Measurements from ENCODE around the gene FGF3. TPM values are rescaled to one million over a fixed set of nuclear protein-coding genes. Genes with fewer than 3 reads are reported as not detected.

The FGF3 gene
- total RNA-seq, 4 donors from 2014 or later: not detected

GRCh38 chr11:69828276-69828970, 9.2 kb upstream of the FGF3 start:
- Histone ChIP-seq H3K4me3 (no peak overlapping the region), H3K27me3 (peaks cover 0 to 55% (median 0%) of the 10 kb centered on the region in 4 donors), H3K4me1 (no peaks in the 10 kb centered on the region), H3K9me3 (peaks cover 0 to 11% (median 10%) of the 10 kb centered on the region in 4 donors), H3K27ac (replicated peaks in 1 of 4) (no peak overlapping the region), H3K36me3 (no peaks in the 10 kb centered on the region)
- intact Hi-C loops (cut with DNase I): no loop called here
- DNase-seq (ENCODE audit: extremely low spot score): no peak
- TF ChIP-seq POLR2A (IDR thresholded peaks at IDR 0.05; ENCODE audit: low read depth): no peak
- WGBS: 84% methylated on average over 12 of the region's 12 CpGs

- intact Hi-C loops (cut with DNase I): no loop called here
- TF ChIP-seq POLR2AphosphoS5 (IDR thresholded peaks at IDR 0.05) (no peak), POLR2A (IDR thresholded peaks at IDR 0.05; ENCODE audit: low read depth) (no peak), EP300 (IDR thresholded peaks at IDR 0.05) (no peak)
- TF ChIP-seq, protein P1, sequence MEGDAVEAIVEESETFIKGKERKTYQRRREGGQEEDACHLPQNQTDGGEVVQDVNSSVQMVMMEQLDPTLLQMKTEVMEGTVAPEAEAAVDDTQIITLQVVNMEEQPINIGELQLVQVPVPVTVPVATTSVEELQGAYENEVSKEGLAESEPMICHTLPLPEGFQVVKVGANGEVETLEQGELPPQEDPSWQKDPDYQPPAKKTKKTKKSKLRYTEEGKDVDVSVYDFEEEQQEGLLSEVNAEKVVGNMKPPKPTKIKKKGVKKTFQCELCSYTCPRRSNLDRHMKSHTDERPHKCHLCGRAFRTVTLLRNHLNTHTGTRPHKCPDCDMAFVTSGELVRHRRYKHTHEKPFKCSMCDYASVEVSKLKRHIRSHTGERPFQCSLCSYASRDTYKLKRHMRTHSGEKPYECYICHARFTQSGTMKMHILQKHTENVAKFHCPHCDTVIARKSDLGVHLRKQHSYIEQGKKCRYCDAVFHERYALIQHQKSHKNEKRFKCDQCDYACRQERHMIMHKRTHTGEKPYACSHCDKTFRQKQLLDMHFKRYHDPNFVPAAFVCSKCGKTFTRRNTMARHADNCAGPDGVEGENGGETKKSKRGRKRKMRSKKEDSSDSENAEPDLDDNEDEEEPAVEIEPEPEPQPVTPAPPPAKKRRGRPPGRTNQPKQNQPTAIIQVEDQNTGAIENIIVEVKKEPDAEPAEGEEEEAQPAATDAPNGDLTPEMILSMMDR (IDR thresholded peaks at IDR 0.05): no peak
- no peak for DNase-seq (ENCODE audit: extremely low spot score)
- WGBS: 93% methylated on average over 10 of the region's 10 CpGs
- peaks cover 0 to 61% (median 0%) of the 10 kb centered on the region in 4 donors for H3K27me3 ChIP-seq
- no peak overlapping the region for H3K4me3 ChIP-seq
- no peak overlapping the region for H3K27ac ChIP-seq (replicated peaks in 1 of 4)
- H3K4me1 ChIP-seq: no peaks in the 10 kb centered on the region
- H3K36me3 ChIP-seq: no peaks in the 10 kb centered on the region
- peaks cover 0 to 11% (median 10%) of the 10 kb centered on the region in 4 donors for H3K9me3 ChIP-seq
Measured at GRCh38 chr11:69826773-69827172, 7.6 kb upstream of the FGF3 start.

DNA sequence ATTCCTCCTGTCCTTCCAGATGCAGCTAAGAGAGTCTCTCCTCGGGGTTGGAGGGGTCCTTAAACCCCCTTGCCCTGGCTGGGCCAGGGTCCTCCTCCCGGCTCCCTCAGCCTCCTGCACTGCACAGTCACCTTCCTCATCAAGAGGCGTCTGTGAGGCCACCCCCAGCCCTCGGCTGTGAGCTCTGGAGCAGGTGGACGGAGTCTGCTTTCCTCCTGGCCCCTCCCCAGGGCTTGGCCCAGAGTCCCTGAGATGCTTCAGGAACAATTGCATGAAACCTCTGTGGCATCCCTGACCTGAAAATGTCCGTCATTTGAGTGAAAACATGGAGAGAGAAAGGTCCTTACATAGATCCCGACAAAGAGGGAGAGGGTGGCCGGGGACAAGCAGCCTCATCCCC, 6.7 kb upstream of the FGF3 start:
- intact Hi-C loops (cut with DNase I): no loop called here
- DNase-seq (ENCODE audit: extremely low spot score): no peak
- Histone ChIP-seq H3K27ac (replicated peaks in 1 of 4) (no peak overlapping the region), H3K9me3 (peaks cover 0 to 11% (median 10%) of the 10 kb centered on the region in 4 donors), H3K4me3 (no peak overlapping the region), H3K4me1 (no peaks in the 10 kb centered on the region), H3K36me3 (no peaks in the 10 kb centered on the region), H3K27me3 (peaks cover 0 to 61% (median 0%) of the 10 kb centered on the region in 4 donors)
- TF ChIP-seq POLR2A (IDR thresholded peaks at IDR 0.05; ENCODE audit: low read depth) (no peak), EP300 (IDR thresholded peaks at IDR 0.05) (no peak), POLR2AphosphoS5 (IDR thresholded peaks at IDR 0.05) (no peak)
- TF ChIP-seq, protein P1 (IDR thresholded peaks at IDR 0.05): no peak
- WGBS: 74% methylated on average over 6 of the region's 8 CpGs

- Histone ChIP-seq H3K4me3 (no peak overlapping the region), H3K27me3 (peaks cover 0 to 63% (median 5%) of the 10 kb centered on the region in 4 donors), H3K27ac (replicated peaks in 1 of 4) (no peak overlapping the region), H3K36me3 (no peaks in the 10 kb centered on the region), H3K9me3 (peaks cover 0 to 11% (median 10%) of the 10 kb centered on the region in 4 donors), H3K4me1 (no peaks in the 10 kb centered on the region)
- intact Hi-C loops (cut with DNase I): no loop called here
- 73% methylated on average over 5 of the region's 20 CpGs for WGBS
- DNase-seq (ENCODE audit: extremely low spot score): no peak
- TF ChIP-seq POLR2A (IDR thresholded peaks at IDR 0.05; ENCODE audit: low read depth): no peak
- TF ChIP-seq POLR2AphosphoS5 (IDR thresholded peaks at IDR 0.05): no peak
- TF ChIP-seq, protein P1 (IDR thresholded peaks at IDR 0.05): no peak
- TF ChIP-seq EP300 (IDR thresholded peaks at IDR 0.05): no peak
Measured at GRCh38 chr11:69825037-69825834, 6.0 kb upstream of the FGF3 start.

- DNase-seq (ENCODE audit: extremely low spot score): no peak
- 65% methylated on average over 4 of the region's 6 CpGs for WGBS
- peaks cover 0 to 5% (median 0%) of the 10 kb centered on the region in 4 donors for H3K4me1 ChIP-seq
Measured at GRCh38 chr11:69823641-69824265, 4.5 kb upstream of the FGF3 start.

More at GRCh38 chr11:69823641-69824265, 4.5 kb upstream of the FGF3 start:
- peaks cover 0 to 11% (median 10%) of the 10 kb centered on the region in 4 donors for H3K9me3 ChIP-seq
- TF ChIP-seq, protein P1 (IDR thresholded peaks at IDR 0.05): no peak
- TF ChIP-seq POLR2A (IDR thresholded peaks at IDR 0.05; ENCODE audit: low read depth) (no peak), EP300 (IDR thresholded peaks at IDR 0.05) (no peak), POLR2AphosphoS5 (IDR thresholded peaks at IDR 0.05) (no peak)
- H3K36me3 ChIP-seq: no peaks in the 10 kb centered on the region
- intact Hi-C loops (cut with DNase I): no loop called here
- peaks cover 0 to 77% (median 11%) of the 10 kb centered on the region in 4 donors for H3K27me3 ChIP-seq
- H3K27ac ChIP-seq (replicated peaks in 1 of 4): no peak overlapping the region
- H3K4me3 ChIP-seq: no peak overlapping the region

All from esophagus muscularis mucosa (tissue), 4 donors.